CD4-positive, alpha-beta T cell (primary cell): ENCODE measurements around the gene DNAI2. TPM values are rescaled to one million over a fixed set of nuclear protein-coding genes. Genes with fewer than 3 reads are reported as not detected.

Source experiments
- total RNA-seq, 174 experiments: library from RNA in 2 of 174; stranded (reverse) in 2 of 174; gene quantifications; one replicate each; pipeline ENCODE4 v1.2.3 and lab custom pipeline; 2021 to 2026

The DNAI2 gene
- total RNA-seq, 2 experiments from 2014 or later: 0.66 to 1.2 TPM

Other genes starting within 250 kb of the DNAI2 start
- 1,000 to 10,000 TPM; 2,305 to 2,531 TPM for gene RPL38, start 70.6 kb upstream of the DNAI2 start, total RNA-seq
- gene TTYH2, start 60.7 kb upstream of the DNAI2 start, total RNA-seq: 1 to 10 TPM; 4.4 to 5.4 TPM
- gene KIF19, start 52.0 kb downstream of the DNAI2 start, total RNA-seq: 1 to 10 TPM in 1 of 2 experiments, under 1 TPM in 1; 0.81 to 1.1 TPM
- gene BTBD17, start 87.6 kb downstream of the DNAI2 start, total RNA-seq: not detected
- gene GPR142, start 93.3 kb downstream of the DNAI2 start, total RNA-seq: not detected
- gene GPRC5C, start 157.9 kb downstream of the DNAI2 start, total RNA-seq: not detected
- gene CD300A, start 192.4 kb downstream of the DNAI2 start, total RNA-seq: 1 to 10 TPM; 1.8 to 2.6 TPM